A549 (cell line): Measurements from ENCODE around the gene ARL13B. TPM values are rescaled to one million over a fixed set of nuclear protein-coding genes. Genes with fewer than 3 reads are reported as not detected.

Experiments
- ATAC-seq, 2 experiments: fragments of 200-7000 bp in 1 of 2; fragments of >200 bp in 1 of 2; cut with Nextera tagmentation in 1 of 2; cut with Tn5 transposase in 1 of 2; 3 replicates each; pipeline versions ENCODE4 v1.8.0 to v1.9.1; 2018 to 2020; ENCODE audit warnings: mild to moderate bottlenecking in 1 of 2, moderate library complexity in 1 of 2
- CTCF ChIA-PET: fragments of 300-600 bp; sonication (Branson Sonifier 250); formaldehyde crosslinking; extraction: SDS; loops from one replicate; lab custom pipeline; 2021; ENCODE audit warnings: antibody characterized with exemption, inconsistent platforms; lab: Yijun Ruan, JAX
- POLR2A ChIA-PET: fragments of 350-600 bp; formaldehyde crosslinking; extraction: SDS; loops from one replicate; lab custom pipeline; 2021; ENCODE audit warnings: antibody characterized with exemption, inconsistent platforms; lab: Yijun Ruan, JAX
- DNase-seq, 2 experiments: peaks; one replicate each; pipeline versions ENCODE4 v3.0.0 to v3.0.0-alpha.2; 2011 to 2016; ENCODE audit warnings: low read depth in 1 of 2, low spot score in 1 of 2
- FAIRE-seq: peaks from 2 replicates; lab custom pipeline; 2011; peaks lifted over from hg19 to GRCh38; lab: Jason Lieb, UNC
- H3K27ac ChIP-seq, 2 experiments: fragments of >200 bp; sonication (Bioruptor Twin); formaldehyde crosslinking; 3 replicates each; pipeline ENCODE4 v1.5.1; 2016 to 2017
- H3K4me1 ChIP-seq: fragments of >200 bp; sonication (Bioruptor Twin); formaldehyde crosslinking; 3 replicates; pipeline ENCODE4 v1.6.1; 2016
- H3K4me2 ChIP-seq: fragments of >200 bp; sonication (Bioruptor Twin); formaldehyde crosslinking; 3 replicates; pipeline ENCODE4 v1.6.1; 2016
- H3K4me3 ChIP-seq: fragments of >200 bp; sonication (Bioruptor Twin); formaldehyde crosslinking; 3 replicates; pipeline ENCODE4 v1.5.1; 2016
- H3K9me3 ChIP-seq: fragments of >200 bp; sonication (Bioruptor Twin); formaldehyde crosslinking; 3 replicates; pipeline ENCODE4 v1.6.1; 2016
- CBX2 ChIP-seq: fragments of 200-600 bp; sonication (generic); IDR thresholded peaks from 2 replicates; pipeline ENCODE4 v1.6.1; 2016; ENCODE audit warnings: low read depth, mild to moderate bottlenecking, borderline replicate concordance
- EP300 ChIP-seq, 2 experiments: fragments of >200 bp; sonication (Bioruptor Twin); formaldehyde crosslinking; IDR thresholded peaks; 2 replicates in 1 of 2; 3 replicates in 1 of 2; pipeline ENCODE4 v1.6.1; 2016 to 2017
- ESRRA ChIP-seq: fragments of 150-350 bp; IDR thresholded peaks from 2 replicates; pipeline ENCODE4 v1.6.1; 2014; ENCODE audit warnings: mild to moderate bottlenecking, low read length, borderline replicate concordance
- FOSL2 ChIP-seq, 2 experiments: fragments of 450-650 bp in 1 of 2; fragments of >200 bp in 1 of 2; sonication (Bioruptor Twin) in 1 of 2; formaldehyde crosslinking; IDR thresholded peaks; 2 replicates each; pipeline versions ENCODE4 v1.5.0 to v1.6.1; 2016 to 2020; ENCODE audit warnings: mild to moderate bottlenecking in 1 of 2, moderate library complexity in 1 of 2
- GATA3 ChIP-seq: IDR thresholded peaks from 2 replicates; pipeline ENCODE4 v1.6.1; 2012; ENCODE audit warnings: borderline replicate concordance
- HDAC2 ChIP-seq: fragments of 200-600 bp; sonication (generic); IDR thresholded peaks from 2 replicates; pipeline ENCODE4 v1.6.1; 2016
- HEYL ChIP-seq: fragments of 250-450 bp; sonication (Bioruptor Pico); IDR thresholded peaks from 2 replicates; pipeline ENCODE4 v1.8.0; 2021; ENCODE audit warnings: mild to moderate bottlenecking, moderate library complexity
- HOXA7 ChIP-seq: fragments of 250-450 bp; sonication (Bioruptor Pico); IDR thresholded peaks from 2 replicates; pipeline ENCODE4 v1.5.0; 2020; ENCODE audit warnings: mild to moderate bottlenecking, moderate library complexity
- HOXB13 ChIP-seq: fragments of 250-450 bp; sonication (Bioruptor Pico); IDR thresholded peaks from 2 replicates; pipeline ENCODE4 v1.5.0; 2020; ENCODE audit warnings: low read depth, mild to moderate bottlenecking, moderate library complexity
- KDM5A ChIP-seq: fragments of 200-600 bp; sonication (generic); IDR thresholded peaks from 2 replicates; pipeline ENCODE4 v1.6.1; 2016; ENCODE audit warnings: antibody characterized with exemption, mild to moderate bottlenecking
- MAFK ChIP-seq: fragments of 450-650 bp; IDR thresholded peaks from 2 replicates; pipeline ENCODE4 v1.6.1; 2014; ENCODE audit not compliant: partially characterized antibody
- NFE2L2 ChIP-seq: fragments of 150-350 bp; conservative IDR thresholded peaks from 2 replicates; pipeline ENCODE4 v1.6.1; 2014; ENCODE audit warnings: low read length
- PHF8 ChIP-seq: fragments of 200-600 bp; sonication (generic); IDR thresholded peaks from 2 replicates; pipeline ENCODE4 v1.6.1; 2016; ENCODE audit warnings: low read depth, mild to moderate bottlenecking, antibody characterized with exemption, moderate library complexity, borderline replicate concordance
- POLR2A ChIP-seq: IDR thresholded peaks from 2 replicates; pipeline ENCODE4 v1.6.1; 2012; ENCODE audit warnings: mild to moderate bottlenecking, low read length
- TP53 ChIP-seq: fragments of 250-450 bp; sonication (Bioruptor Pico); IDR thresholded peaks from 2 replicates; pipeline ENCODE4 v1.5.0; 2021; ENCODE audit warnings: mild to moderate bottlenecking, moderate library complexity
- WGBS: methylation state at CpG from one replicate; pipeline ENCODE4 v1.1.6; 2017; ENCODE audit errors: missing lambda C conversion rate; 5-methylcytosine and 5-hydroxymethylcytosine counted together
- polyA plus RNA-seq, 4 experiments: library from polyadenylated mRNA; depleted of rRNA in 3 of 4; stranded (reverse); fragments of >200 nt; fragmentation: RNase III in 1 of 4; extraction: RNeasy Plus Mini Kit Qiagen cat#74134 plus additional on column Dnase treatment in 1 of 4; gene quantifications; 2 replicates in 3 of 4; 3 replicates in 1 of 4; pipeline ENCODE4 v1.2.3, GENCODE V29; 2011 to 2017
- TF ChIP-seq, protein P1 (sequence below): fragments of 150-350 bp; IDR thresholded peaks from 2 replicates; pipeline ENCODE4 v1.6.1; 2014; ENCODE audit warnings: low read depth, mild to moderate bottlenecking, low read length
- TF ChIP-seq, protein P2 (sequence below): fragments of >200 bp; sonication (Bioruptor Twin); formaldehyde crosslinking; IDR thresholded peaks from 2 replicates; pipeline ENCODE4 v1.6.1; 2016

ARL13B gene
- polyA plus RNA-seq, 2 of the 4 experiments (the other 2 are of a cell fraction): 13.3 to 28.6 TPM

DNA sequence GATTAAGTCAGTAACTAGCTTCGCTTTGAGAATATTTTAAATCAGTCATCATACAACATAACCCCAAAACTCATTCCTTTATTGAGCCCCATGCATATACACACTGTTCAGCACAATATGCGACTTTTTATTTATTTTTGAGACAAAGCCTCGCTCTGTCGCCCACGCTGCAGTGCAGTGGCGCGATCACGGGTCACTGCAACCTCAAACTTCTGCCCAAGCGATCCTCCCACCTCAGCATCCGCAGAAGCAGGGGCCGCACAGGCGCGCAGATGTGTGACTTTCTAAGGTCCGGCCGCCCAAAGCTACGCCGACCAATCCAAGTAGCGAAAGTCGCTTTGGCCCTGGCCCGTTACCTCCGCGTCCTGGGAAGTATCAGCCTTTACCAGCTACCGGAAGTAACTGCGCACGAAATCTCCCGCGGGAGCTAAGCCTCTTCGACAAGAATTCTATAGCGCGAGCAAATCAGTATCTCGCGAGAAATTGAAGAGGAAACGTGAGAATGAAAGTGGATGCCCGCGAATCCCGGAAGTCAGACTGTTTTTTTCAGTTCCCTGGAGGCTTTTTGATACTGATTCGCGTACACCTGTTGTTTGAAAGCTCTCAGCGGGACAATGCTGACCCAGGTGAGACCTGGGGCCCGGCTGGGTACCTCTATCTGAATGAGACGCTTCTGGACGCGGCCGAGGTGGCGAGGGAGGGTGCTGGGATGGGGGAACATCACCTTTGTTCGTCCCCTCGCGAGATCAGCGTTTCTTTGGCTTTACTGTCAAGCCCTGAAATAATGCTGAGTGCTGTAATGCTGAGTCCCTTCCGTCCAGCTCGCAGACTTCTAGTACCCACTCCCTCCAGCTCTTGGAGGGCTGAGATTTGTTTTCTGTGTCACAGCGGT, 82.8 kb downstream of the ARL13B start, which contains the start of the genes DHFR2 and NSUN3 (continued):
- TF ChIP-seq FOSL2 (IDR thresholded peaks at IDR 0.05) (no peak), FOSL2 (CRISPR knock-in tag; IDR thresholded peaks at IDR 0.05) (no peak), PHF8 (peak; percentile 90; the same call in 1 of the 2 replicates), HEYL (no peak), EP300 (IDR thresholded peaks at IDR 0.05) (no peak), HOXB13 (no peak), CBX2 (no peak), GATA3 (peak; percentile 58; the same call in 1 of the 2 replicates)
- TF ChIP-seq, all 56 proteins: peak for 12

DNA sequence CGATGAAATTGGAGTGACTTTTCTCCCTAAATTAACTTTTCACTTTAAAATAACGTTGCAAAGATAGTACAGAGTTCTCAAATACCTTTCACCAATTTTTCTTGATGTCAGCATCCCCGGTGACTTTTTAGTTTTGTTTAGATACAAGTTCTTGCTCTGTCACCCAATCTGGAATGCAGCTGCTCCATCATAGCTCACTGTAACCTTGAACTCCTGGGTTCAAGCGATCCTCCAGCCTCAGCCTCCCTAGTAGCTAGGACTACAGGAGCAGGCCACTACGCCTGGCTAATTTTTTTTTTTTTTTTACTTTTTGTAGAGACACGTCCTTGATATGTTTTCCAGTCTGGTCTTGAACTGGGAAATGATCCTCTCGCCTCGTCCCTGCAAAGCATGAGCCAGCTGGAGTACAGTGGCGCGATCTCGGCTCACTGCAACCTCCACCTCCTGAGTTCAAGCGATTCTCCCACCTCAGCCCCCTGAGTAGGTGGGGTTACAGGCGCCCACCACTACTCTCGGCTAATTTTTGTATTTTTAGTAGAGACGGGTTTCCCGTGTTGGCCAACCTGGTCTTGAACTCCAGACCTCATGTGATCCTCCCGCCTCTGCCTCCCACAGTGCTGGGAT, 83.7 kb downstream of the ARL13B start:
- WGBS: 30% methylated on average over 17 of the region's 17 CpGs
- TF ChIP-seq HDAC2 (no peak), GATA3 (no peak), MAFK (no peak), HEYL (no peak), CBX2 (no peak), HOXA7 (CRISPR knock-in tag) (no peak)
- TF ChIP-seq, protein P1, sequence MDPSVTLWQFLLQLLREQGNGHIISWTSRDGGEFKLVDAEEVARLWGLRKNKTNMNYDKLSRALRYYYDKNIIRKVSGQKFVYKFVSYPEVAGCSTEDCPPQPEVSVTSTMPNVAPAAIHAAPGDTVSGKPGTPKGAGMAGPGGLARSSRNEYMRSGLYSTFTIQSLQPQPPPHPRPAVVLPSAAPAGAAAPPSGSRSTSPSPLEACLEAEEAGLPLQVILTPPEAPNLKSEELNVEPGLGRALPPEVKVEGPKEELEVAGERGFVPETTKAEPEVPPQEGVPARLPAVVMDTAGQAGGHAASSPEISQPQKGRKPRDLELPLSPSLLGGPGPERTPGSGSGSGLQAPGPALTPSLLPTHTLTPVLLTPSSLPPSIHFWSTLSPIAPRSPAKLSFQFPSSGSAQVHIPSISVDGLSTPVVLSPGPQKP: no peak
- TF ChIP-seq, protein P2, sequence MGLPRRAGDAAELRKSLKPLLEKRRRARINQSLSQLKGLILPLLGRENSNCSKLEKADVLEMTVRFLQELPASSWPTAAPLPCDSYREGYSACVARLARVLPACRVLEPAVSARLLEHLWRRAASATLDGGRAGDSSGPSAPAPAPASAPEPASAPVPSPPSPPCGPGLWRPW: no peak
- Histone ChIP-seq H3K4me1 (peaks cover 18% of the 10 kb centered on the region; the same call in 2 of the 3 replicates), H3K27ac (peak overlapping the region; percentile 94 to 96), H3K4me3 (peak overlapping the region; percentile 56), H3K9me3 (no peaks in the 10 kb centered on the region), H3K4me2 (peak overlapping the region; percentile 83)
- FAIRE-seq (no peak), DNase-seq (no peak), ATAC-seq (peak in 1 of 2 experiments; percentile 14; a peak in 3 of 6 replicates)
- POLR2A ChIA-PET: interaction anchor here (0.6 to 1.9 kb wide), 8 partner anchors 8 to 90 kb away, joined by 3 to 20 read pairs (median 6); partner anchors contain the start of genes ARL13B and PROS1
- CTCF ChIA-PET: no interaction called here

DNA sequence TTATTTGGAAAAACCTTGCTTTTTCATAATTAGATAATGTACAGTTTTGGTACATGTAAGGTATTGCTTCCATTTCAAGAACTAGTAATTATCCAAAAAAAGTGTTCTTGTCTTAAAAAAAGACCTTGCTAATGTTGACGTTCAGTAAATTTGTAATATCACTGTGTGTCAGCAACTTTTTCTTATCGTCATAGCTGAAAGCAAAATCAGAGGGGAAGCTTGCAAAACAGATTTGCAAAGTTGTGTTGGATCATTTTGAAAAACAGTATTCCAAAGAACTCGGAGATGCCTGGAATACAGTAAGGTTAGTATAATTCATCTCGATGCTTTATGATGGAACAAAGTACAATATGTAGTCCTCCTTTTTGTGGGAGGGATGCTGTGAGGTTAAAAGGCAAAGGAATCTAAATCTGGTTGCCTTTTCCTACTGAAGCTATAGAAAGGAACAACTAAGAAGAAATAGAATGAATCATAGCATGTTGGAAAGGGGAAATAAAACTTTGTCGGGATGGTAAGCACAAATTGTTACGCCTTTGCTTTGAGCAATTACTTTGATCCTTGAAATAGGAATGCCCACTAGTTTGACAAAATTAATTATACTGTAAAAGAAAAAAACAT, 84.4 kb downstream of the ARL13B start:
- TF ChIP-seq NFE2L2 (peak; percentile 37; the same call in 1 of the 2 replicates), TP53 (CRISPR knock-in tag) (no peak), ESRRA (no peak), HDAC2 (no peak), FOSL2 (IDR thresholded peaks at IDR 0.05) (no peak), FOSL2 (CRISPR knock-in tag; IDR thresholded peaks at IDR 0.05) (no peak), MAFK (peak; percentile 50), POLR2A (no peak), KDM5A (no peak)
- ATAC-seq (no peak), FAIRE-seq (no peak), DNase-seq (no peak)
- Histone ChIP-seq H3K9me3 (no peaks in the 10 kb centered on the region), H3K4me1 (peaks cover 18% of the 10 kb centered on the region; the same call in 2 of the 3 replicates), H3K4me2 (peak overlapping the region; percentile 83), H3K4me3 (peak overlapping the region; percentile 56), H3K27ac (peak overlapping the region; percentile 94 to 96; a peak in 4 of 6 replicates)
- CTCF ChIA-PET: no interaction called here
- 62% methylated on average over 6 of the region's 6 CpGs for WGBS
- POLR2A ChIA-PET: interaction anchor here (0.7 kb wide), 1 partner anchor 9 kb away, joined by 3 read pairs; no protein-coding TSS in a partner anchor
